Spleen (tissue), 7 donors: ENCODE data around the gene APOL6.

ENCODE experiments used
- POLR2AphosphoS5 ChIP-seq, 3 donors: sonication (generic); formaldehyde crosslinking; IDR thresholded peaks; one replicate each; pipeline ENCODE4 v1.5.1; 2017; ENCODE audit warnings: antibody characterized with exemption in 3 of 3
- TF ChIP-seq, protein P1 (sequence below), 11 experiments: fragments of 200-600 bp in 7 of 11; fragments of 450-650 bp in 4 of 11; sonication (generic) in 4 of 11; IDR thresholded peaks in 8 of 11; conservative IDR thresholded peaks in 3 of 11; 1 replicate in 7 of 11; 2 replicates in 4 of 11; pipeline versions ENCODE4 v1.4.0 to v1.8.0; 2016 to 2021; ENCODE audit warnings: antibody characterized with exemption in 11 of 11, inconsistent platforms in 4 of 11, mild to moderate bottlenecking in 1 of 11
- donor health status: DM: no; HTN: no; CAD: no; lungs with moderate emphysema.
- donor health status: DM: no; HTN: no; CAD: no.
- donor health status: DM: no; HTN: no; CAD: no.

DNA sequence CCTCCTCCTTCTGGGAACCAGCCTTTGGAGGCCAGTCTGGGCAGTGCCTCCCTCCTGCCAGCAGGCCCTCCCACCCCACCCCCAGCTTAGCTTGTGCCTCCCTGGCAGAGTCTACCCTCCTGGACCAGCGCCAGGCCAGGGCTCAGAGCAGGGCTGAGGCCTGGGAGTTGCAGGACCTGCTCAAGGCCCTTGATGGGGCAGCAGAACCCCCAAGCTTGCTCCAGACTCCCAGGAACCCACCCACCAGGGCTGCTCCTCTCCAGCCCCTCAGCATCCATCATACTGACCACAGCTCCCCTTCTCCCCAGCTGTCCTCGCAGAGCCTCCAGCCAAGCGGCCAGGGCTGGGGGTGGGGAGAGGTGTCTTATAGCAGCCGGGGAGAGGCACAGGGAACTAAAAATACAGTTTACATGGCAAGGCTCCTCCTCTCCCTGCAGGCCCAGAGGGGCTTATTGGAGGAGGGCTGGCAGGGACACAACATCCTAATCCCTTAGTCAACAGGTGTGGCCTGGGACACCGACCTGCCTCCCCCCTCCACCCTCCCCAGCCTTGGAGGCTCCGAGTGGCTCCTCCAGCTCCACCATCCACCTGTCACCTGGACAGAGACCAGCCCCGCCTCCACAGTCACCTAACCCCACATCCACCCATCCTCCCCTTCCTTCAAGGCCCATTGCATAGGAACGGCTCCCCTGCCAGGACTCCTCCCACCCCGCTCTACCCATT, 25.9 kb upstream of the APOL6 start:
- TF ChIP-seq POLR2AphosphoS5 (IDR thresholded peaks at IDR 0.05), result no peak
- TF ChIP-seq, protein P1, sequence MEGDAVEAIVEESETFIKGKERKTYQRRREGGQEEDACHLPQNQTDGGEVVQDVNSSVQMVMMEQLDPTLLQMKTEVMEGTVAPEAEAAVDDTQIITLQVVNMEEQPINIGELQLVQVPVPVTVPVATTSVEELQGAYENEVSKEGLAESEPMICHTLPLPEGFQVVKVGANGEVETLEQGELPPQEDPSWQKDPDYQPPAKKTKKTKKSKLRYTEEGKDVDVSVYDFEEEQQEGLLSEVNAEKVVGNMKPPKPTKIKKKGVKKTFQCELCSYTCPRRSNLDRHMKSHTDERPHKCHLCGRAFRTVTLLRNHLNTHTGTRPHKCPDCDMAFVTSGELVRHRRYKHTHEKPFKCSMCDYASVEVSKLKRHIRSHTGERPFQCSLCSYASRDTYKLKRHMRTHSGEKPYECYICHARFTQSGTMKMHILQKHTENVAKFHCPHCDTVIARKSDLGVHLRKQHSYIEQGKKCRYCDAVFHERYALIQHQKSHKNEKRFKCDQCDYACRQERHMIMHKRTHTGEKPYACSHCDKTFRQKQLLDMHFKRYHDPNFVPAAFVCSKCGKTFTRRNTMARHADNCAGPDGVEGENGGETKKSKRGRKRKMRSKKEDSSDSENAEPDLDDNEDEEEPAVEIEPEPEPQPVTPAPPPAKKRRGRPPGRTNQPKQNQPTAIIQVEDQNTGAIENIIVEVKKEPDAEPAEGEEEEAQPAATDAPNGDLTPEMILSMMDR (IDR thresholded peaks at IDR 0.05 in 8 of 11, conservative IDR thresholded peaks at IDR 0.05 in 3 of 11), result no peak
